Thymus (tissue), 11 donors: Measurements from ENCODE around the gene TSKU. TPM values are rescaled to one million over a fixed set of nuclear protein-coding genes. Genes with fewer than 3 reads are reported as not detected.

Experiments used
- DNase-seq, 9 donors: peaks; one replicate each; pipeline ENCODE4 v3.0.0-alpha.2; 2013; ENCODE audit warnings: low spot score in 9 of 9, low read depth in 6 of 9, missing footprints in 1 of 9
- H3K27ac ChIP-seq, 2 donors: one replicate each; pipeline ENCODE4 v1.5.1; 2013; ENCODE audit warnings: control low read depth in 1 of 2, low read depth in 1 of 2, low read length in 1 of 2, mild to moderate bottlenecking in 1 of 2, moderate library complexity in 1 of 2
- H3K27me3 ChIP-seq, 2 donors: one replicate each; pipeline ENCODE4 v1.5.1; 2013; ENCODE audit warnings: low read length in 1 of 2; ENCODE audit not compliant: control insufficient read depth in 2 of 2, insufficient read depth in 1 of 2
- H3K36me3 ChIP-seq, 2 donors: one replicate each; pipeline ENCODE4 v1.5.1; 2013; ENCODE audit warnings: low read length in 1 of 2, mild to moderate bottlenecking in 1 of 2, moderate library complexity in 1 of 2; ENCODE audit not compliant: control insufficient read depth in 2 of 2, insufficient read depth in 2 of 2
- H3K4me1 ChIP-seq, 2 donors: one replicate each; pipeline ENCODE4 v1.5.1; 2013; ENCODE audit warnings: low read length in 2 of 2; ENCODE audit not compliant: control insufficient read depth in 2 of 2, insufficient read depth in 2 of 2
- H3K4me3 ChIP-seq, 2 donors: one replicate each; pipeline ENCODE4 v1.5.1; 2013; ENCODE audit warnings: low read length in 2 of 2, control low read depth in 1 of 2, mild to moderate bottlenecking in 1 of 2
- H3K9me3 ChIP-seq, 2 donors: one replicate each; pipeline ENCODE4 v1.5.1; 2013; ENCODE audit warnings: low read length in 1 of 2, mild to moderate bottlenecking in 1 of 2; ENCODE audit not compliant: control insufficient read depth in 2 of 2, insufficient read depth in 1 of 2
- WGBS: extraction: QIAGEN DNeasy Blood & Tissue Kit; methylation state at CpG from one replicate; pipeline ENCODE4 v1.1.7; 2013; 5-methylcytosine and 5-hydroxymethylcytosine counted together
- polyA plus RNA-seq: library from polyadenylated mRNA; stranded (reverse); fragments of 200-250 nt; gene quantifications from one replicate; pipeline ENCODE4 v1.2.3, GENCODE V29; 2013
- total RNA-seq: library from RNA; stranded (reverse); fragments of 120-200 nt; gene quantifications from one replicate; pipeline ENCODE4 v1.2.4, GENCODE V29; 2013
- donor health status: healthy.

The TSKU gene
- total and polyA plus RNA-seq, 2 donors: 2.9 to 11.8 TPM

DNA sequence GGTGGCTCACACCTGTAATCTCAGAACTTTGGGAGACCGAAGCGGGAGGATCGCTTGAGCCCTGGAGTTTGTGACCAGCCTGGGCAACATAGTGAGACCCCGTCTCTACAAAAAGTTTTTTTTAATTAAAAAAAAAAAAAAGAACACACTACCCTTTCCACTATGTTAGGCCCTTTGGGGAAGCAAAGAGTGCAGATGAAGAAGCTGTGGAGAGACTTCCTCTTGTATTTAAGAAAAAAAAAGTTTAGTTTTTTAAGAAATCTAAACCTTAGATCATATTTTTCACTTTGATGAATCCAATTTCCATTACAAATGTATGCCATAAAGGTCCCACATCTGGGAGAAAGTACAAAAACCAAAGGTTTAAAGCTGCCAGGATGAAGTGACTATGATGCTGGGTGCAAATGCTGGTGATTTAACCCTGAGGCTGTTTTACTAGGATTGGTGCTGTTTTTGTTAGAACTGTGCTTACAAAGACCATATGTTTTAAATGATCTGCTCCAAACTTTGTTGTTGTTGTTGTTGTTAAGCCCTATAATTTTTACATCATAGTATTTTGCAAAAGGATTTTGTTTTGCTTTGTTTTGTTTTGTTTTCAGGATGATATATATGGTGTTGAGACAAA is 48.6 kb downstream of the TSKU start:
- Histone ChIP-seq H3K27me3 (no peaks in the 10 kb centered on the region), H3K27ac (no peak overlapping the region), H3K9me3 (no peaks in the 10 kb centered on the region), H3K4me1 (no peaks in the 10 kb centered on the region), H3K36me3 (no peaks in the 10 kb centered on the region), H3K4me3 (no peak overlapping the region)
- DNase-seq: no peak
- WGBS: 99% methylated on average over 4 of the region's 4 CpGs

DNA sequence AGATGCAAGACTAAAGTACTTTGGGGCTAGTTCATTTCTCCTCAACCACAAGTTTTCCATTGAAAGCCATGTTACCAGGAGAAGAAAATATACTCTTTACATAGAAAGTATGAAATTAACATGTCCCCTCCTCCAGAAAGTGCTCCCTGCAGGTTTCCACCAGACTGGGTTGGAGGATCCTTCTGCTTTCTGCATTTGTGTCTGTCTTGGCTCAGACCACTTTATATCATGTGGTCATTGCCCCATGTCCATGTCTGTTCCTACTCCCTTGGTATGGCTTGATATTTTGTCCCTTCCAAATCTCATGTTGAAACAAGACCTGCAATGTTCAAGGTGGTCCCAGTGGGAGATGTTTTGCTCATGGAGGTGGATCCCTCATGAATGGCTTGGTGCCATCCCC is 49.2 kb downstream of the TSKU start:
- peaks cover 0 to 2% of the 10 kb centered on the region in 2 donors for H3K27me3 ChIP-seq
- H3K27ac ChIP-seq: no peak overlapping the region
- no peak for DNase-seq
- no peaks in the 10 kb centered on the region for H3K4me1 ChIP-seq
- no peaks in the 10 kb centered on the region for H3K36me3 ChIP-seq
- H3K4me3 ChIP-seq: no peak overlapping the region
- H3K9me3 ChIP-seq: no peaks in the 10 kb centered on the region

DNA sequence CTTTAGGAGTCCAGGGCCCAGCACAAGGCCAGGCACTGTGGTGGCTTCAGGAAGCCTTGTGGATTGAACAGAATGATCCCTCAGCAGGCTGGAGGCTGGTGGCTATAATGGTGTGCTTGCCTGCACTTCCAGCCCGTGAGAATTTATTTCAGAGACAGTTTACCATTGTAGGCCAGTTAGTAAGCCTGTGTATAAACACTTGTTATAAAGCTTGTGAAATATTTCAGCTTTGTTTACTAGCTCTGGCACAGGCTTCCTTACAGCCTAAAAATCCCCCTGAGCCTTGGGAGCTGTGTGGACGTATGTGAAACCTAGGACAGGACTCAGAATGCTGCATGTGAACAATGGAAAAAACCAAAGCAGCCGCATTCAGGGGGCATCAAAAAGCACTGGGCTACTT is 51.0 kb downstream of the TSKU start:
- no peaks in the 10 kb centered on the region for H3K9me3 ChIP-seq
- no peak for DNase-seq
- H3K4me1 ChIP-seq: peaks cover 0 to 2% of the 10 kb centered on the region in 2 donors
- peaks cover 4% of the 10 kb centered on the region in 2 donors for H3K27me3 ChIP-seq
- 92% methylated on average over 3 of the region's 3 CpGs for WGBS
- no peak overlapping the region for H3K27ac ChIP-seq
- no peaks in the 10 kb centered on the region for H3K36me3 ChIP-seq
- H3K4me3 ChIP-seq: no peak overlapping the region

DNA sequence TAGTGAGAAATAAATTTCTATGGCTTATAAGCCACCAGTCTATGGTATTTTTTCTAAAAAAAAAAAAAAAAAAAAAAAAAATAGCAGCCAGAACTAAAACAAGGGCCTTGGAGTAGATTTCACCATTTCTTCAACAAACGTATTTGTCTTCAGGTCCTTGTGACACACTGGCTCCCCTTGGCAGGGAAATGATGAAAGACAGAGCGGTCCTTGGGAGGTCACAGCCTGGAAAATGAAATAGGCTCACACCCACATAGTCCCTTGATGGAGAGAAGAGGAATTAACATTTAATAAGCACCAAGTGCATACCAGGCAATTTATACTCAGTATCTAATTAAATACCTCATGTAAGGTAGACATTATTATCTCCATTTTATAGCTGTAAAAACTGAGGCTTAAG is 51.9 kb downstream of the TSKU start:
- H3K27ac ChIP-seq: no peak overlapping the region
- H3K4me1 ChIP-seq: peaks cover 0 to 2% of the 10 kb centered on the region in 2 donors
- H3K4me3 ChIP-seq: no peak overlapping the region
- no peaks in the 10 kb centered on the region for H3K36me3 ChIP-seq
- 96% methylated on average over 2 of the region's 2 CpGs for WGBS
- H3K27me3 ChIP-seq: peaks cover 4 to 5% of the 10 kb centered on the region in 2 donors
- no peak for DNase-seq
- H3K9me3 ChIP-seq: no peaks in the 10 kb centered on the region

DNA sequence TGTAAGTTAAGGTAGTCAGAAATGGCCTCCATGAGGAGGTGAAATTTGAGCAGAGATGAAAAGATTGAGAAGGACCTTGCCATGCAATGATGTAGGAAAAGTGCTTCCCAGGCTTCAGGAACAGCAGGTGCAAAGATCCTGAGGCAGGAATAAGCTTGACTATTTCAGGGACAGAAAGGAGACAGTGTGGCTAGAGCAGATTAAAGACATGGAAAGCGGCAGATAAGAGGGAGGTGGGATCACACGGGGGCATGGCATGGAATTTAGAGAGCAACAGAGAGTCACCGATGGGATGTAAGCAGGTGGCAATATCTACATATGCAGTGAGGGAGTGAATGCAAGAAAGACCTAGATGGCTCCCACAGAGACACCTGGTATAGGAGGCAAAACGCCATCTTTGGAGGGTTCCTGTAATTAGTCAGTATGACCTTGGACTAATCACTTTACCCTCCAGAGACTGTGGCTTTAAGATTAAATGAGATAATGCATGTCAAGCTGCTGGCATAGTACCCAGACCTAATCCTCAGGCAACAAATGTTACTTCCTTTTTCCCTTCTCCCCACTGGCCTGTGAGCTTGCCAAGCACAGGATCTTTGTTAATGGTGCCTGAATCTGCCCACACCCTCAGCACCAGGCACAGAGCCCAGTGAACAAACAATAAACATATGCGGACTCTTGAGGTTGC is 52.9 kb downstream of the TSKU start:
- Histone ChIP-seq H3K36me3 (no peaks in the 10 kb centered on the region), H3K27me3 (peaks cover 4 to 7% of the 10 kb centered on the region in 2 donors), H3K4me1 (peaks cover 0 to 2% of the 10 kb centered on the region in 2 donors), H3K27ac (no peak overlapping the region), H3K4me3 (no peak overlapping the region), H3K9me3 (peaks cover 0 to 2% of the 10 kb centered on the region in 2 donors)
- no peak for DNase-seq
- WGBS: 82% methylated on average over 5 of the region's 5 CpGs

DNA sequence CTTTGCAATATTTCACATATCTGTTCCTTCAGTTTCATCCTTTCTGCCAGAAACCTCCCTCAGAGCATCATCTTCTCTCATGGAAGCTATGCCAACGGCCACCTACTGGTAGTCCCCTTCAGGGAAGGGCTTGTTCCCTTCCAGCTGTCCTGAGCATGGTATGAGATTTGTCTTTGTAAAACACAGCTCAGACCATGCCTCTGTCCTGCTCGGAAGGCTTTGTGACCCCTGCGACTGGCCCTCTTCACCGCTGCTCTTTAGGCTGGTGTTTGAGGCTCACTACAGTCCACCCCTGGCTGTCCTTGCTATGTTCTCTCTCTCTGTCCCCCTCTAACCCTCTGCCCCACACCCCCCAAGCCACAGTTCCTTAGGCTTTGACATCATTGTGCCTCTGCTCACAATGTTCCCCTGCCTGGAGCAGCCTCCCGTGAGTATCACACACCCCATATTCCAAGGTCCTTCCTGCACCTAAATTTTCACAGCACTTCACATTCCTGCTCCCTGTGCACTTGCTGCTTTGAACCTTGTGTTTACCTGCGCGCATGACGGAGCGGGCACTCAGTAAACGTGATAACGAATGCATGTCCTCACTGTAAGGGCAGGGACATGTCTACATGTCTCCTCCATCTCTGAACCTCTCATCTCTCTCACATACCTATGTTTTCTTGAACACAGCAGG is 53.6 kb downstream of the TSKU start:
- no peak overlapping the region for H3K4me3 ChIP-seq
- no peaks in the 10 kb centered on the region for H3K36me3 ChIP-seq
- H3K4me1 ChIP-seq: peaks cover 0 to 2% of the 10 kb centered on the region in 2 donors
- peaks cover 4 to 7% of the 10 kb centered on the region in 2 donors for H3K27me3 ChIP-seq
- 86% methylated on average over 11 of the region's 11 CpGs for WGBS
- peaks cover 0 to 3% of the 10 kb centered on the region in 2 donors for H3K9me3 ChIP-seq
- H3K27ac ChIP-seq: no peak overlapping the region
- no peak for DNase-seq

DNA sequence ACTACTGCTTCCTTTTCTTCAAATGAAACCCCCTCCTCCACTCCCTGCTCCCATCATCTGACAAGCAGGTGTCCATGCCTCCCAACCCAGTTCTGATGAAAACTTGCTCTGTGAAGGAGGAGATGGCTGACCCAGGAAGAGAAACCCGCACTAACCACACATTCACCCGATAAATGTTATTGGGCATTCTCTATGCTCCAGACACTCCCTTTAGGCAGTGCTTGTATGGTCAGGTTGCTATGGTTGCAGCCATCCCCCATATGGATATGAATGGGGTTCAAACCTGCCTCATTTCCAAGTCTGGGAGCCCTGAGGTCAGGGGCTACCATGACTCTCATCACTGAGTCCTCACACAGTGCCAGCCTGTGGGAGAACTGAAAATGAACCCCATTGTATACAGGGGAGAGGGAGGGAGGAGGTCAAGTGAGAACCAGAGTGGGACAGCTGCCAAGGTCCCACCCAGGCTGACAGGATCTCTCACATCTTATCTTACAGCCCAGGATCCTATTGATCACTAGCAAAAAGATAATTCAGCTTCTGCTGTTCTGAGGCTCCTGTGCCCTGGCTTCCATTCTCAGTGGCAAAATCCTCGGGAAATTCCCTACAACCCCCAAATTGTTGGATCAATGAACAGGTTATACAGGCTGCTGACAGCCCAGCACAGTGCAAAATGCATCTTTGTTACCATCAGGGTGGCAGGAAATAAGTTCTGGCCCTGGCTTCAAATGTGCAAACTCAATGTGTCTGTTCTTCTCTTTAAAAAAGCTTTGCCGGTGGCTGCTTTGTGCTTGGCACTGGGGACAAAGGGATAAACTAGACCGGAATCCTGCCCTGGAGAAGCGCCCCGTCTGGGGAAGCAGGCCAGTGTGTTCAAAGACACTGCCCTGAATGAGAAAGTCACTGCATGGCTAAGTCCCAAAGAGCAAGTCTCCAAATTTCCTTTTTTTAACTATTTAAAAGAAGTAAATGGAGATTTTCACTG is 54.8 kb downstream of the TSKU start:
- peaks cover 4 to 7% of the 10 kb centered on the region in 2 donors for H3K27me3 ChIP-seq
- no peak overlapping the region for H3K27ac ChIP-seq

DNA sequence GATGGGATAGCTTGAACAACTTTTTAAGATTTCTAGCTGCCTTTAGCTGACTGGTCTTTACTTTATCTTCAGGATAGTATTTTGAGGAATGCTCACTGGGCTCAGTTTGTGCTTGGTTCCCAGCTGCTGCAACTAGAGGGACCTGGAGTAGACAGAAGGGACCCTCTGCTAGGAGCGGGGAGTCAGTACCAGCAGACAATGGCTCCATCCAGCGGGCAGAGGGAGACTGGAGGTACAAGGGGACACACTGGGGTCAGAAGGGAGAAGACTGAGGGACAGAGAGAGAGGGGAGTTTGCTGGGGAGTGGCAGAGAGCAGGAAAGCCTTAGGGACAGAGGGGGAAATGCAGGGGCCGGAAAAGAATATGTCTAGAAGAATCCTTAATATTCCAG is 55.5 kb downstream of the TSKU start:
- no peak for DNase-seq
- Histone ChIP-seq H3K4me1 (peaks cover 0 to 2% of the 10 kb centered on the region in 2 donors), H3K27ac (no peak overlapping the region)

More for the DNA sequence above, 54.8 kb downstream of the TSKU start:
- Histone ChIP-seq H3K9me3 (peaks cover 0 to 3% of the 10 kb centered on the region in 2 donors), H3K4me1 (peaks cover 0 to 2% of the 10 kb centered on the region in 2 donors), H3K36me3 (no peaks in the 10 kb centered on the region), H3K4me3 (no peak overlapping the region)
- WGBS: 93% methylated on average over 7 of the region's 7 CpGs
- DNase-seq: no peak

More for the DNA sequence above, 55.5 kb downstream of the TSKU start:
- Histone ChIP-seq H3K36me3 (no peaks in the 10 kb centered on the region), H3K4me3 (no peak overlapping the region), H3K27me3 (peaks cover 4 to 7% of the 10 kb centered on the region in 2 donors), H3K9me3 (peaks cover 0 to 3% of the 10 kb centered on the region in 2 donors)
- WGBS: 84% methylated on average over 3 of the region's 3 CpGs
